Muscle of back (tissue), 11 donors: Measurements from ENCODE around the gene IL36RN. TPM values are rescaled to one million over a fixed set of nuclear protein-coding genes. Genes with fewer than 3 reads are reported as not detected.
"Not testable (repeated sequence)": the region's sequence is repeated elsewhere in the genome, so short reads cannot be mapped to it uniquely, and the experiment has no call there.

ENCODE experiments used
- DNase-seq, 3 donors: peaks; one replicate each; pipeline versions ENCODE4 v3.0.0 to v3.0.0-alpha.2; 2013
- polyA plus RNA-seq, 10 donors: library from polyadenylated mRNA; unstranded; fragments of 120-200 nt; gene quantifications; one replicate each; pipeline ENCODE4 v1.2.1, GENCODE V29; 2013; ENCODE audit not compliant: insufficient read length in 10 of 10

IL36RN gene
- polyA plus RNA-seq, 10 donors: 0.34 to 2.4 TPM; not detected in 8

DNA sequence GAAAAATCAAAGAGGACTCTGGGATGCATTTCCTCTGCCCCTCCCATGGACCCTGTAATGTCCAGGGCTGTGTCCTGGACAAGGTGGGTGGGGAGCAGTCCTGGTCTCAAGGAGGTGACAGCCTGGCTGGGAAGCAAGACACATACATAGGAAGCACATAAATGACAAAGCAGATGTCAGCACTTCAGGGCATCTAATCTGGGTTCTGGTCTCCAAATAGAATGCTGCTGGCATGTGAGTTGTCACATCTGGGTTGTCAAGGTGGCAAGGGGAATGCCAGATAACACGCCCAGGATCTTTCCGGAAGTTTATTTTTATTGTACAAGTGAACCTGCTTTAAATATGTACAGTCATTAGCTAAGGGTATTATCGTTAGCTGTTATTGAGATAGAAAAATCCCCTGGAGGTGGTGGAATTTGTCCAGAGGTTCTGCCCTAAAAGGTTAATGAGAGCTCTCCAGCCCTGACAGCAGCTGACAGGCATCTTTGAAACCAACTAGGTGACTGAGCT lies 14.4 kb downstream of the IL36RN start:
- DNase-seq: no peak

DNA sequence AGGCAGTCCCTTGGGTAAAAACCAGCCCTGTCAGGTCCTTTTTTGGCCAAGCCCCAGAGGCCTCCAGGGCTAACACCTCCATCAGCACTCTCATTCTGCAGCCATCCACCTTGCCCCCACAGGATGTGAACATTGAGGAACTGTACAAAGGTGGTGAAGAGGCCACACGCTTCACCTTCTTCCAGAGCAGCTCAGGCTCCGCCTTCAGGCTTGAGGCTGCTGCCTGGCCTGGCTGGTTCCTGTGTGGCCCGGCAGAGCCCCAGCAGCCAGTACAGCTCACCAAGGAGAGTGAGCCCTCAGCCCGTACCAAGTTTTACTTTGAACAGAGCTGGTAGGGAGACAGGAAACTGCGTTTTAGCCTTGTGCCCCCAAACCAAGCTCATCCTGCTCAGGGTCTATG lies 16.0 kb downstream of the IL36RN start:
- no peak for DNase-seq

DNA sequence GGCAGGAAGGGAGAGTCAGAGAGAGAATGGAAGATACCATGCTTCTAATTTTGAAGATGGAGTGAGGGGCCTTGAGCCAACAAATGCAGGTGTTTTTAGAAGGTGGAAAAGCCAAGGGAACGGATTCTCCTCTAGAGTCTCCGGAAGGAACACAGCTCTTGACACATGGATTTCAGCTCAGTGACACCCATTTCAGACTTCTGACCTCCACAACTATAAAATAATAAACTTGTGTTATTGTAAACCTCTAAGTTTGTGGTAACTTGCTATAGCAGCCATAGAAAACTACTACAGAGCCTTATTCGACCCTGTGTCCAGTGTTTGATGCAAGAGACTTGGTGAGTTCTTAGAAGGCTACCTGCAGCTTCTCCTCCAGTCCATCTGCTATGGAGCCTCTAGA lies 16.6 kb downstream of the IL36RN start:
- DNase-seq: no peak

DNA sequence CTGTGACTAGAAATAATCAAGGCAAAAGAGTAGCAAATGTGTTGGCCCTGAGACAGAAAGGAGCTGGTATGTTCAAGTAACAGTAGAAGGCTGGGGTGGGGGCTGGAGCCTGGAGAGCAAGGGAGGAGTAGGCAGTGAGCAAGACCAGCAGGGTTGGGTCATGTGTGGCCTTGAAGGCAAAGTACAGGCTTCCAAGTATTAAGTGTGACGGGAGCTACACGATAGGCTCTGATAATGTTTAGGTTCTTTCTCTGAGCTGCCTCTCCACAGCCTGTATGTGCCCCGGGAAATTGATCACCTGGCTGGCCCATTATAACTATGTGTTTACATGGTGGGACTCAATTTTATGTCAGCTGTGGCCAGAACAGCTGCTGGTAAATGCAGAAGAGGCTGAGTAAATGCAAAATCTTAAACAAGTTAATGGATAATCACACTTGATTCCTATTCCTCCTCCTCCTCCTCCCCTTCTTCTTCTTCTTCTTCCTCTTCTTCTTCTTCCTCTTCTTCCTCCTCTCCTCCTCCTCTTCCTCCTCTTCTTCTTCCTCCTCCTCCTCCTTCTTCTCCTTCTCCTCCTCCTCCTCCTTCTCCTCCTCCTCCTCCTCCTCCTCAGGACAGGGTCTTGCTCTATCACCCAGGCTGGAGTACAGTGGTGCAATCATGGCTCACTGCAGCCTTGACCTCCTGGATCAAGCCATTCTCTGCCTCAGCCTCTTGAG lies 18.1 kb downstream of the IL36RN start:
- DNase-seq: no peak

DNA sequence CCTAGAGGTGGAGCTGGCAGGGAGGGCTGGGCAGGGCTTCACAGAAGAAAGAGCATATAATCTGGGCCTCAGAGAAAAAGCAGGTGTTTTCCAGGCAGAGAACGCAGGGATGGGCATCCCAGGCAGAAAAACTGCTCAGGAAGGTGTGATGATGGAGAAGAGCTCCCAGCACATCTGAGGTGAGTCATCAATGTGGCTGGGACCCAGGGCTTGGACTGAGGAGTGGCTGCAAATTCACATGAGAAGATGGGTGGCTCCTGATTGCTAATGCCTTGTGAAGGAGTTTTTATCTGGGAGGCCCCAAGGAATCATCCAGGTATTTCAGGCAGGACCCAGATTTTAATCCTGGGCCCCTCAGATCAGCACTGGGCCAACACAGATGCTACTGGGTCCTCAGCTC lies 18.9 kb downstream of the IL36RN start:
- no peak for DNase-seq

DNA sequence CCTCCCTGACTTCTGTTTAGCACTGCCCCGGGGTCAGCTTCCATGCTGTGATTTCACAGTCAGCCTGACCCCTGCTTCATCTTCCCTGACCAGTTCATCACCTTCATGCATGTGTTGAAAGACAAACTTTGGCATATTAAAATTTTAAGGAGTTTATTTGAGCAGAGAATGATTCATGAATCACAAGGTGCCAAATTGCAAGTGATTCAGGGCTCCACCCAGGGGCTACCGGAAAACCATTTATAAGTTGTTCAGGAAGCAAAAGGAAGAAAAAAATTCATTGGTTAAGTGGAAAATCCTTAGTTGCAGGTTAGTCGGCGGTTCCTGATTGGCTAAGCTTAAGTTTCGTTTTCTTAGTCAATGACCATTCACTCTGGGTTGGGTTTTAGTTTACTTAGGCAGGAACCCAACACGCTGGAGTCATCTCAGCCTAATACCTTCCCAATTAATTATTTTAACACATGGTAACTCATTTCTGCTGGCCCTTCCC lies 19.4 kb downstream of the IL36RN start:
- DNase-seq: no peak

DNA sequence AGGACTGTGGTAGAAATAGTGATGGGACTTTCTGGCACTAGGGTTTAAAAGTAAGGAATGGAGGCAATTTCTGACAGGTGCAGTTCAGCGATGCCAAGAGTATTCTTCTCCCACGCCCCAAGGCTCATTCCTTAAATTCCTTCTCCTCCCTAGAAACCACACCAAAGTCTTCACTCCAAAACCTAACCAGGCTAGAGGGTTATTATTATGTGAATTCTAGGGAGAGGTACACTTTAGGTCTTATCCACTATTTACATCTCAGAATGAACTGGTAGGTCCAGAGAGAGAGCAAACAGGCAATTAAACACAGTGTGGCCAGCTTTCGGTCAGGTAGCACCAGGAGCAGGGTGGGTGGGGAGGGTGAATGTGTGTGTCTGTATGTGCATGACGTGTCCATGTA lies 20.1 kb downstream of the IL36RN start:
- DNase-seq: no peak

DNA sequence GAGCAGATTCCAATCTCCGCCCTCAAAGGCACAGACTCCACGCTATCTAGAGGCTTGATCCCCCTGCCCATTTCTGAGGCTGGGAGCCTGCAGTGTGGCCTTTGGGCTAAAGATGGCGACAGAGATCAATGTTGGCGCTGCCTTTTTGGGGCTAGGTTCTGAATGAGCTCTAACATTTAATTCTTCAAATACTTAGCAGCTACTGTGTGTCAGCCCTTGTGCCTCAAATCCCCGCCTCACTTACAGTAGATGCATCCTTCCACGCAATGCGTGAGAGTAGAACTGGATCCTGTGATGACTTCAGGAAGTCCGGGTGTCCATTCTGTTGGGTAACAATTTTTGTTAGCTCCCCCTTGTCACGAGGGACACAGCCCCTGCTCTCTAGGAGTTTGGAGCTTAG lies 21.1 kb downstream of the IL36RN start:
- DNase-seq: peak in 1 of 3 donors; percentile 46

DNA sequence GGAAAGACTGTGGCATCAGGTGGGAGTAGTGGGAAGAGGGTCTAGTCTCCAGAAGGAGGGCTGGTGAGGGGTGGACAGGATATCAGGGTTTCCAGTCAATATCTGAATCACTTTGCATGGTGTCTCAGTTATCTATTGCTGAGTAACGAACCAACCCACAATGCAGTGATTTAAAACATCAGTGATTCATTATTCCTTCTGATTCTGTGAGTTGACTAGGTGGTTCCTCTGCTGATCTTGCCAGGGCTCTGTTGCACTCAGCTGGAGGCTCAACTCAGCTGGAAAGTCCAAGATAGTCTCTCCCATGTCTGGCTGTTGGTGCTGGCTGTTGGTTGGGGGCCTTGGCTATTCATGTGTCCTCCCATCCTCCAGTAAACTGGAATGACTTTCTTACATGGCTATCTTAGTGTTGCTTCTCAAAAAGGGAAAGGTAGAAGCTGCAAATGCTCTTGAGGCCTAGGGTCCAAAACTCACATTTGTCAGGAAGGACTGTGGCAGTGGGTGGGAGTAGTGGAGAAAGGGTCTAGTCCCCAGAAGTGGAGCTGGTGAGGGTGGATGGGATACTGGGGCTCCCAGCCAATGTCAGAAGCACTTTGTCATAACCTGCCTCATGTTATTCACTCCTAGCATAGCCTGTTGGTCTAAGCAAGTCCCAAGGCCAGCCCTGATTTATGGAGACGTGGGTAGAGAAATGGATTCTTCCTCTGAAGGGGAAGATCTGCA lies 22.7 kb downstream of the IL36RN start:
- no peak for DNase-seq

DNA sequence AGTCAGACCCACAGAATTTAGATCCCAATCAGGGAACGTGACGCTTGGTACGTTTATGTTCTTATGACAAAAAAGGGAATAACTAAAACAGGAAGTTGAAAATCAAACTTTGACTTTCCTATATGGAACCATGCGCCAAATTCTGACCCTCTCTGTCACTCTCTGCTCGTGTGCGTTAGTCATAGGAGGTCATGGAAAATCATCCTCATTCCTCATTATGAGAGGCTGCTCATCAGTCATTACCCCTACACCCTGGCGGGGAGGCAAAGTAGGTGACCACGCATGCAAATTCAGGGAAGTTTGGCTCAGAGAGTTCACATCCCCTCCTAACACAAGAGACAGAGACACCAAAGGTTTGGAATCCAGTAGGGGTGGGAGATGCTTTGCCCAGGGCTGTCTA lies 24.3 kb downstream of the IL36RN start:
- no peak for DNase-seq

DNA sequence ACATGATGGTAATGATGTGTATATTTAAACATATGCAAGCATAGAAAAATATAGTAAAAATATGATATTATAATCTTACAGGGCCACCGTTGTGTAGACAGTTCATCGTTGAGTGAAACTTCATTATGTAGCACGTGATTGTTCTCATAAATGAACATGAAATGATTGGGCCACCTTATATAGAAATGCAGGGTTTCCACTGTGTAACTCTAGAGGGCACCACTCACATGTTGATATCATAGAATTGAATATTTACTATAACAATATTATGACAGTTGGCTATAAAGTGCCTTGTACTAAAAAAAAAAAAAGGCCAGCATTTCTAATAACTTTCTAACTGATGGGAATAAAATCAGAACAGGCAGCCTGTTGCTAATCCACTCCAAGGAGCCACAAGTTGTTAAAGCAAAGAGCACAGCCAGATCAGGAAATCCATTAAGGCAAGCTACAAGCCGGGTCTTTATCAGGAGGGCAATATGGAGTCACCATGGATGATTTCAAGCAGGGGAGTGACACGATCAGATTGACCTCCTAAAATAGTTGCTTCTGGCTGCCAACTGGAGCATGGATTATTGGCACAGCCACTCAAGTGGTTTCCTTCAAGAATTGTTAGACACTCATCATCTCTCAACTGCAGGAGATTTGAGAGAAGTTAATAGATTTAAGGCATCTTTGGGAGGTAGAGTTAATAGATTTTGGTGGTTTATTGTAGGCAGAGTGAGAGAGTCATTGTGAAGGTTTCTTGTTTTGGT lies 25.4 kb downstream of the IL36RN start:
- DNase-seq: no peak

DNA sequence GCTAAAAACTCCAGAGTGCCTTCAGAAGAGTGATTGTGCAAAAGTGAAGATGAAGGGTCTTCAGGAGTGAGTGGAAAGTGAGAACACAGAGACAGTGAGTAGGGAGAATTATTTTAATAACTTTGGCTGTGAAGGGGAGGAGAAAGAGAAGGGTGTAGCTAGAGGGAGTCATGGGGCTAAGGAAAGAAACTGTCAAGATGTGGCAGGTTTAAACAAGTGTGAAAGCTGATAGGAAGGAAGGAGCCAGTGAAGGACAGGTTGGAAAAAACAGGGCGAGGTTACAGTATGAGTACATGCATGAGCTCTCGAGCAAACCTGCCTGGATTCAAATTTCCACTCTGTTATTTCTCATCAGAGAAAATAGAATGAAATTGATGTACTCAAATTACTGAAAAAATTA lies 26.5 kb downstream of the IL36RN start:
- no peak for DNase-seq

DNA sequence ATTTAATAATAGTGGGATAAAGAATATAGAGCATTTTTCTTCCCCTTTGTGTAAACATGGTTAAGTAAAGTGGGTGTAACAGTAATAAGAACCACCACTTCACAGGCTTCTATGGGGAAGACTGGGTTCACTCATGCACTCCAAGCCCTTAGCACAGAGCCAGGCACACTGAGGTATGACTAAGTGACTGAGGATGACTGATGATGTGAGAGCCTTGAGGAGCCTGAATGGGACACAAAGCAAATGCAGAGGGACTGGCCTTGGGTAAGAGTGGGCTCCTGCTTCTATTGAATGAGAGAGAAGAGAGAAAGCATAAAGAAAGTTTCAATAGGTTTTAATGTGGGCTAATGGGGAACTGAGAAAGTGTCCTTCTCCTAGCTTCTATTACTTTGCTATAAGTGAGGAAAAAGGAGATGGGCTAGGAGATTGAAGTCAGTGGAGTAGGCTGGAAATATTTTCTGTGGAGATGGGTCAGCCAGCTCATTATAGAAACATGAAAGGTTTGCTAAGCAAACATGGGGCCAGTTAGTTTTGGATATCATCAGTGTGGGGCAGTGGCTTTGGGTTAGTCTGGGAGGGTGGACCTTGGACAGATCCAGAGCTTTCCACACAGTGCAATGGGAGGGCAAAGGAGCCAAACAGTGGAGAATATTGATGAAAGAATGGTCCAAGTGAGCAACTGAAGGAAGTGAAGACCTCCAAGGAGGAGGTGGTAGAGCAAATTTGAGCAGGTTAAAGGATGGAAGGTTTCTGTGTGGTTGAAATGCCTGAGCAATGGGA lies 29.4 kb downstream of the IL36RN start:
- DNase-seq: no peak

DNA sequence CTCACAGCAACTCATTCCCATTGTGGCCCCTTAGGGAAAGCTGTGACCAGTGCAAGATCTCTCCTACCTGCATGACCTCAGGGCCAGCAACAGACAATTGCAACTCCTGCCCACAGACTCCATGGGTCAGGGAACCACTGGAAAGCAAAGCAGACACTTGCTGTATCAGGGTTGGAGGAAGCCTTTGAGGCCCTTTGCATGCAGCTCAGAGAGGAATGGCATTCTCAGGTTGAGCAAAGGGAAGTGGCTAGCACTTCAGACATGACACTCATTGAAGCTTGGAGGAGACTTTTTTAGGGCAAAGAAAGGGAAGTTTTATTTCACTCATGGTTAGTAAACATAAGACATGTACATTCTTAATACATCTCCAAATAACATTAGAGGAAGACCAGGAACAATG lies 30.9 kb downstream of the IL36RN start:
- DNase-seq: no peak

DNA sequence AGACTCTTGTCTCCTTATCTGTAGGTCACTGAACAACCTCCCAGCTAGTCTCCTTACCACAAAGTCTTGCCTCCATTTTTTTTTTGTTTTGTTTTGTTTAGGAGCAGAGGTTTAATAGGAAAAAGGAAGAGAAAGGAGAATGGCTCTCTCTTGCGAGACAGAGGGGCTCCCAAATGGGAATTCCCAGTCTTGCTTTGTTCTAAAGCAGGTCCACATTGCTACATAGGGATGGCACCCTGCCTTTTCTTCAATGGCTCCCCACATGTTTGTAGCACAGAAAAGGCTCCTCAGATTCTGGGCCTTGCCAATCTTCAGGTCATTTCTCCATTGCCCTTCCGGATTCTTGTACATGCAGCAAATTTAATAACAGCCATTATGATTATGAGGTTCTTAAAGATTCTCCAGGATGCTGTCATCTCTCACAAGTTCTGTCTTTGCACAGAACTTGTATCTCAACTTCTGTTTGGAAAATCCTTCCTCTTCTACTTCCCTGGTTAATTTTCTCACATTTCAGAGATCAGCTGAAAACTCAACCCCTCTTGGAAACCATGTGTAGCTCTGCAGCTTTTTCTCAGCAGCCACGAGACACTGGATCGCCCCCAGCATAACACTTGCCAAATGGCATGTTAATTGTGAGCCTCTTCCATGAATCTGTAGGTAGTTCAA lies 32.4 kb downstream of the IL36RN start:
- DNase-seq: no peak

DNA sequence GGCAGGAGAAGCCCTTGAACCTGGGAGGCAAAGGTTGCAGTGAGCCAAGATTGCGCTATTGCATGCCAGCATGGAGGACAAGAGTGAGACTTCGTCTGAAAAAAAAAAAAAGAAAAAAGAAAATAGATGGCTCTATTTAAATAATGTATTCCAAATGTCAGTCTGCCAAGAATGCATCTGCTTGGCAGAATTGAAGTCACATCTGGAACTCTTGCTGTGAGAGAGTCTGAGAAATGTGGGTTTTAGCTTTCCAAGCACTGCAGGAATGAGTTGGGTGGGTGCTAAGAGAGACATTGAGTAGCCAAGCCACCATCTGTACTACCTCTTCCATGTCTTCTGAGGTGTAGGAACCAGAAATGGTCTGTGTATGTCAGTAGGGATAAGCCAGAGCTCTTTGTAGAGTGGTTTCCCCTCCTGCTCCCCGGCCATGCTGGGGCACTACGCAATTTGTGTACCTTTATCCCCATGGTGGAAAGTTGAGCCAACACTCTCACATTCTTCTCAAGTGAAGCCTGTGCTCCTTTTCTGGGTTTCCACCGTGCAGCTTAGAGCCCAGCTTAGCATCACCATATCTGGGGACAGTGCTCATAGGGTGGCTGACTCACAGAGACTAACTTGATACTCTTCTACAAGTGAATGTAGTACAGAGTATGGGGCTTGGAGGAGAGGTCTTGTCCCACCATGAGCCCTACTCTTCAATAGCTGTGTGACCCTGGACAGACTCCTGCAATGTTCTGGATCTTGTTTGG lies 34.0 kb downstream of the IL36RN start:
- DNase-seq: peak in 1 of 3 donors; percentile 42

DNA sequence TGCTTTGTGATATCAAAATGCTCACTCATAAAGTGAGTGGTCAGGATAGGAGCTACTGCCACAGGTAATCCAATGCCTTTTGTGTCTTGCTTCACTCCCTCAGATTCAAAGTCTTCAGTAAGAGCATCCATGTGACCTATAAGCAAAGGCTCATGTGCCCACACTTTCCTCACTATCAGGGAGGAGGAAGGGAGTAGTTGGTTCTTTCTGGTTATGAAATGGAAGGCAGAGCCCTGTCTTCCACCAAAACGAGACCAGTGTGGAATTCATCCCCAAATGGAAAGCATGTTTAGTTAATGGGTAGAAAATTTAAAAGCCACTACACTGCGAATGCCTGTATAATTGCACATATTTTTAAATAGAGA lies 34.6 kb downstream of the IL36RN start:
- DNase-seq: no peak

DNA sequence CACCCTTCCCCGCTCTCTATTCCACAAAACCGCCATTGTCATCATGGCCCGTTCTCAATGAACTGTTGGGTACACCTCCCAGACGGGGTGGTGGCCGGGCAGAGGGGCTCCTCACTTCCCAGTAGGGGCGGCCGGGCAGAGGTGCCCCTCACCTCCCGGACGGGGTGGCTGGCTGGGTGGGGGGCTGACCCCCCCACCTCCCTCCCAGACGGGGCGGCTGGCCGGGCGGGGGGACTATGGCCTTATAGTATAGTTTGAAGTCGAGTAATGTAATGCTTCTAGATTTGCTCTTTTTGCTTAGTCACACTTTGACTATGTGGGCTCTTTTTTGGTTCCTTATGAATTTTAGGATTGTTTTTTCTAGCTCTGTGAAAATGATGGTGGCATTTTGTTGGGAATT lies 37.3 kb downstream of the IL36RN start:
- not testable (repeated sequence) for DNase-seq

DNA sequence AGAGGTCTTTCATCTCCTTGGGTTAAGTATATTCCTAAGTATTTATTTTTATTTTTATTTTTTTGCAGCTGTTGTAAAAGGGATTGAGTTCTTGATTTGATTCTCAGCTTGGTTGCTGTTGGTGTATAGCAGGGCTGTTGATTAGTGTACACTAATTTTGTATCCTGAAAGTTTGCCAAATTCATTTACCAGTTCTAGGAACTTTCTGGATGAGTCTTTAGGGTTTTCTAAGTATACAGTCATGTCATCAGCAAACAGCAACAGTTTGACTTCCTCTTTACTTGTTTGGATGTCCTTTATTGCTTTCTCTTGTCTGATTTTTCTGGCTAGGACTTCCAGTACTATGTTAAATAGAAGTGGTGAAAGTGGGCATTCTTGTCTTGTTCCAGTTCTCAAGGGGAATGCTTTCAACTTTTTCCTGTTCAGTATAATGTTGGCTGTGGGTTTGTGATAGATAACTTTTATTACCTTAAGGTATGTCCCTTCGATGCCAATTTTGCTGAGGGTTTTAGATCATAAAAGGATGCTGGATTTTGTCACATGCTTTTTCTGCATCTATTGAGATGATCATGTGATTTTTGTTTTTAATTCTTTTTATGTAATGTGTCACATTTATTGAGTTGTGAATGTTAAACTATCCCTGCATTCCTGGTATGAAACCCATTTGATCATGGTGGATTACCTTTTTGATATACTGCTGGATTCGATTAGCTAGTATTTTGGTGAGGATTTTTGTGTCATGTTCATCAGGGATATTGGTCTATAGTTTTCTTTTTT lies 38.0 kb downstream of the IL36RN start:
- DNase-seq: not testable (repeated sequence)

DNA sequence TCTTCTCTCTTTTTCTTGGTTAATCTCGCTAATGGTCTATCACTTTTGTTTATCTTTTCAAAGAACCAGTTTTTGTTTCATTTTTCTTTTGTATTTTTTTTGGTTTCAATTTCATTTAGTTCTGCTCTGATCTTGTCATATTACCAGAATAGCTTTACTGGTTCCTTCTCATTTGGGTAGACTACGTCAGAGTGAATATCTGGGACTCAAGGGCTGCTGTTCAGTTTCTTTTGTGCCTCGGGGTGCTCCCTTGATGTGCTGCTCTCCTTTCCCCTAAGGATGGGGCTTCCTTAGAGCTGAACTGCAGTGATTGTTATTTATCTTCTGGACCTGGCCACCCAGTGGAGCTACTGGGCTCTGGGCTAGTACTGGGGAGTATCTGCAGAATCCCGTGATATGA lies 39.0 kb downstream of the IL36RN start:
- DNase-seq: no peak
